Subcutaneous abdominal adipose tissue (tissue), 5 donors: ENCODE results near the gene CACNA2D1.
A peak's percentile ranks its signal among the peaks of the same experiment; 100 is the strongest.

Source experiments
- H3K27ac ChIP-seq: one replicate; pipeline ENCODE4 v1.7.0; 2013; ENCODE audit warnings: low read depth, mild to moderate bottlenecking, inconsistent platforms, low read length, moderate library complexity
- H3K27me3 ChIP-seq, 5 donors: one replicate each; pipeline ENCODE4 v1.7.0; 2013; ENCODE audit warnings: low read length in 5 of 5, inconsistent platforms in 1 of 5; ENCODE audit not compliant: control insufficient read depth in 5 of 5, insufficient read depth in 4 of 5
- H3K36me3 ChIP-seq, 5 donors: one replicate each; pipeline ENCODE4 v1.7.0; 2013; ENCODE audit warnings: low read length in 5 of 5; ENCODE audit not compliant: control insufficient read depth in 5 of 5, insufficient read depth in 5 of 5
- H3K4me1 ChIP-seq, 5 donors: one replicate each; pipeline ENCODE4 v1.7.0; 2013; ENCODE audit warnings: low read length in 5 of 5, mild to moderate bottlenecking in 3 of 5, moderate library complexity in 1 of 5; ENCODE audit not compliant: control insufficient read depth in 5 of 5, insufficient read depth in 5 of 5
- H3K4me3 ChIP-seq, 5 donors: one replicate each; pipeline ENCODE4 v1.7.0; 2013; ENCODE audit warnings: low read length in 5 of 5, low read depth in 1 of 5
- H3K9ac ChIP-seq, 5 donors: one replicate each; pipeline ENCODE4 v1.7.0; 2013; ENCODE audit warnings: low read length in 5 of 5, mild to moderate bottlenecking in 4 of 5, moderate library complexity in 3 of 5
- H3K9me3 ChIP-seq, 5 donors: one replicate each; pipeline ENCODE4 v1.7.0; 2013; ENCODE audit warnings: low read length in 5 of 5; ENCODE audit not compliant: control insufficient read depth in 5 of 5
- donor health status: healthy.
- donor health status: healthy.
- donor health status: healthy.
- donor health status: healthy.
- donor health status: healthy.

The CACNA2D1 gene

DNA sequence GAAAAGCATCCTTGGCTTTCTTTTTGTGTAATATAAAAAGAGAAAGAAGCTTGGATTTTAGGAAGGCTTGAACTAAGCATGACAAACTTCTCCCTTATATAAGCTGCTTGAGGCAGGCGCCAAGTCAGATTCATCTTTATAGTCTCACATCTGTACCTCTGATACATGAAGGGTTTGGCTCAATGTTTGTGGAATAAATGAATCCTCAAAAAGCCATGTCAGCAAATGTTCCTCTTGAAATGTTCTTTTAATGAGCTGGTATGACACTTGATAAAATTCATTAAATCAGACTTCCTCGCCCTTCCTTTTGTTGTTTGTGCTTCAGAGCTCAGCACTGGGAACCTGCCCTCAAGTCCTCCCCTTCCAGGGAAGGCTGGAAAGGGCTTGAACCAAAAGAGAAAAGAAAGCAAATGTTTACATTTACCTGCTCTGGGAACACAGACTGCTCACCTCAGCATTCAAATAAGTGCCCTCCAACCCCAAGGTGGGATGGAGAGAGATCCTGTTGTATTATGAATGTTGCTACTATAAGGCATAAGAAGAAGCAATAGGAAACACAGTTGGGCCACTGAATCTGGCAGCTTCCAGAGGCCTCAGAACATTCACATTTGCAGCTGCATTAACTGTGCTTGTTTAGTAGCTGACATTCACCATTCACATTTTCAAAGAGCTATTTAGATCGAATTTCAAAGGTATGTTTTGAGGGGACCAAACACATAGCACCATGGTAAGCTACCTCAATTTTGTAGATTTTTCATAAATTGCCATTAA, 212.6 kb downstream of the CACNA2D1 start:
- Histone ChIP-seq H3K9ac (no peak overlapping the region), H3K27ac (peak overlapping the region; percentile 13), H3K4me3 (no peak overlapping the region), H3K9me3 (peaks cover 0 to 3% (median 0%) of the 10 kb centered on the region in 5 donors), H3K27me3 (no peaks in the 10 kb centered on the region), H3K4me1 (peaks cover 0 to 24% (median 11%) of the 10 kb centered on the region in 5 donors), H3K36me3 (no peaks in the 10 kb centered on the region)

DNA sequence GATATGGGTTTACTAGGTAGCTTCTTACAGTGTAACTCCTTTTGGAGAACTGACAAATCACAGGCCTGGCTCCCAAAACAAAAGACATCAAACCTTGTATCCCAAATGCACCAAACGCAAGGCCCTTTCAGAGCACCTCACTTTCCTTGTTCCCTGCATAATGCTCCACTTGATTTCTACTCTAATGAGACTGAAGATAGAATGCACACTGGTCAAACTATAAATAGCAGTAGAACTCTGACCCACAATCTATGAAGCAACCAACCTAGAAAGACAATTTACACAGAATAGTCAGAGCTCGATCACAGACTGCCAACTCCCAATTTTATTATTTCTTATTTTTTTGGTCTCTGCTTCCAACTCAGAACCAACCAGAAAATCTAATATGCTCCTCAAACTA, 214.4 kb downstream of the CACNA2D1 start:
- Histone ChIP-seq H3K9me3 (peaks cover 0 to 3% (median 0%) of the 10 kb centered on the region in 5 donors), H3K9ac (peak overlapping the region in 2 of 5 donors; percentile 69 to 71), H3K27ac (peak overlapping the region; percentile 77)

DNA sequence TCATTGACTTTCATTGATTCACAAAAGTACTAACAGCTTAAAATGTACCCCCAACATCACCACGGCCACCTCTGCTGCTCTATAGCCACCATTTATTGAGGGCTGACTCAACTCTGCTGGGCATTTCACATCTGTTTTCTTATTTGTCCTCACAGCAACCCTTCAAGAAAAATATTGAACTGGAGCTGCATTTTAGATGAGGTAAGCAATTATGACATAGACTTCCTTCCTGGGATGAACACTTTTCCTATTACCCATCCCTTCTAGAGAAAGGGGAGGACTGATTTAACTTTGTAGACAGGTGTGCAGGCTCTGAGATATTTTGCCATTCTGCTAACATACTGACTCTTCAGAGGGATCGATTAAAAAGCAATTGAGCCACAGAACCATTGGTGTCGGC, 217.4 kb downstream of the CACNA2D1 start:
- peaks cover 0 to 3% (median 0%) of the 10 kb centered on the region in 5 donors for H3K9me3 ChIP-seq
- H3K4me1 ChIP-seq = peaks cover 0 to 15% (median 11%) of the 10 kb centered on the region in 5 donors
- H3K36me3 ChIP-seq = no peaks in the 10 kb centered on the region
- no peak overlapping the region for H3K9ac ChIP-seq
- H3K27me3 ChIP-seq = no peaks in the 10 kb centered on the region
- H3K4me3 ChIP-seq = no peak overlapping the region
- H3K27ac ChIP-seq = no peak overlapping the region

More for the DNA sequence above, 214.4 kb downstream of the CACNA2D1 start:
- peak overlapping the region in 1 of 5 donors; percentile 23 for H3K4me3 ChIP-seq
- H3K27me3 ChIP-seq = no peaks in the 10 kb centered on the region
- peaks cover 0 to 20% (median 11%) of the 10 kb centered on the region in 5 donors for H3K4me1 ChIP-seq
- H3K36me3 ChIP-seq = no peaks in the 10 kb centered on the region

DNA sequence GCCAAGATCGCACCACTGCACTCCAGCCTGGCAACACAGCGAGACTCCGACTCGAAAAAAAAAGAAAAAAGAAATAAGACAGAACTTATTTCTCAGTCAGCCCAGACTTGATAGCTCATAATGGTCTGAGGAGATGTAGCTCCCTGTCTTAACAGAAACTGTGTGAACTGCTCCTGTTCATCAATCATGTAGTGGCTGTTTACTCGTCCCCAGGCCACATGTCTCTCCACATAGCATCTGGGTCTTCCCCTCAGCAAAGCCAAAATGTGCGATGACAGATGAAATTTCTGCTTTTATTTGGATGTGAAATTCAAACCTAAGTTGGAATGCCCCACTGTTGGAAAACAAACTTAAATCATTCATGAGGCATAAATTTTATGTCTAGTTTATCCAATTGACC, 219.0 kb downstream of the CACNA2D1 start:
- Histone ChIP-seq H3K9ac (no peak overlapping the region), H3K36me3 (no peaks in the 10 kb centered on the region), H3K4me1 (peaks cover 0 to 13% (median 6%) of the 10 kb centered on the region in 5 donors), H3K27me3 (no peaks in the 10 kb centered on the region), H3K27ac (no peak overlapping the region), H3K9me3 (peaks cover 0 to 3% (median 0%) of the 10 kb centered on the region in 5 donors), H3K4me3 (no peak overlapping the region)

DNA sequence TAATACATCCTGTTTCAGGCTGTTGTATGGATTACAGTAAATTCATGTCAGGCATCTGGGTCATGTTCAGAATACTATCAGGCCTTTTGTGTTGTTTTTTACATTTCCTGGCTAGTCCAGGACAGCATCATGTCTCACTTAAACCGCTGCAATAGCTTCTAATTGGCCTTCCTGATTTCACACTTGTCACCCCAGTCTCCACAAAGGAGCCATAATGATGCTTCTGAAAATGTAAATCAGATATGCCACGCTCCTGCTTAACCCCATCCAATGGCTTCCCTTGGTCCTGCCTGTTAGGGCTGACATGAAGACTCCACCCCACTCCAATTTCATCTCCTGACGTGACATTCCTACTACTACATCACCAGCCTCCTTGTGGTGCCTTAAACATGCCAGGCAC, 220.0 kb downstream of the CACNA2D1 start:
- no peak overlapping the region for H3K4me3 ChIP-seq
- peaks cover 0 to 3% (median 0%) of the 10 kb centered on the region in 5 donors for H3K9me3 ChIP-seq
- no peak overlapping the region for H3K9ac ChIP-seq
- no peaks in the 10 kb centered on the region for H3K27me3 ChIP-seq
- H3K36me3 ChIP-seq = no peaks in the 10 kb centered on the region
- H3K27ac ChIP-seq = no peak overlapping the region
- H3K4me1 ChIP-seq = peaks cover 0 to 4% (median 0%) of the 10 kb centered on the region in 5 donors

DNA sequence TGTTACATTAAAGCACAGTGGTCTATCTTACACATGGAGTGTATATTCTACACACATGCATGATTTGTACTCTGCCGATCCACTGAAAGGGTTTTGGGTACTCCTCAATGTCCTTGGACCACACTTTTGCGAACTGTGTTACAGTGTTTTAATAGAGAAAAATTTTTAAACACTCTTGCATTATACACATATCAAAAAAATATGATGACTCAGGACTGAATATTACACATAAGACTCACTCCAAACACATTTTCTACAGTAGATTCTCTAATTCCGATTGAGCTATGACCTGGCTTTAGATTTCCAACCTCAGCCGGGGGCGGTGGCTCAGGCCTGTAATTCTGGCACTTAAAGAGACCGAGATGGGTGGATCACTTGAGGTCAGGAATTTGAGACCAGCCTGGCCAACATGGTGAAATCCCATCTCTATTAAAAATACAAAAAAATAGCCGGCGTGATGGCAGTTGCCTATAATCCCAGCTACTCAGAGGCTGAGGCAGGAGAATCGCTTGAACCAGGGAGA, 222.4 kb downstream of the CACNA2D1 start:
- Histone ChIP-seq H3K27ac (no peak overlapping the region), H3K27me3 (no peaks in the 10 kb centered on the region), H3K4me3 (no peak overlapping the region), H3K4me1 (peaks cover 0 to 4% (median 0%) of the 10 kb centered on the region in 5 donors), H3K36me3 (no peaks in the 10 kb centered on the region), H3K9me3 (no peaks in the 10 kb centered on the region), H3K9ac (no peak overlapping the region)

DNA sequence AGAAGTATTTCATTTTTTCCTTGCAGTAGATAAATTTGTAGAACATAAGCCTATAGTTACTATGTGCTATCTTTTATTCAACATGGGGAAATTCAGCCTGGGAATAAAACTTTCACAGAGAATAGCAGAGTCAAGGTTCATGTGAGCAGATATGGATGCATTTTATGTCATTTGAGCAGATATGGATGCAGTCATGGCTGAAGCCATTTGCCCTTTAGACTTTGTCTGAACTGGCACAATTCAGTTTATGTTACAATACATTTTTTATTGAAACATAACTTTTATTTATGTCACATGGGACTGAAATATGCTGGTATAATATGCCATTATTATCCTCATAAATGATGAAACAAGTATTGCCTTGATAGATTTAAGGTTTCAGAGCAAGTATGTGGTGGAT, 231.1 kb downstream of the CACNA2D1 start:
- H3K4me1 ChIP-seq = peaks cover 0 to 13% (median 5%) of the 10 kb centered on the region in 5 donors
- H3K4me3 ChIP-seq = peak overlapping the region in 1 of 5 donors; percentile 42
- H3K27ac ChIP-seq = no peak overlapping the region
- H3K36me3 ChIP-seq = no peaks in the 10 kb centered on the region
- H3K27me3 ChIP-seq = no peaks in the 10 kb centered on the region
- no peak overlapping the region for H3K9ac ChIP-seq
- H3K9me3 ChIP-seq = peaks cover 0 to 13% (median 4%) of the 10 kb centered on the region in 5 donors

DNA sequence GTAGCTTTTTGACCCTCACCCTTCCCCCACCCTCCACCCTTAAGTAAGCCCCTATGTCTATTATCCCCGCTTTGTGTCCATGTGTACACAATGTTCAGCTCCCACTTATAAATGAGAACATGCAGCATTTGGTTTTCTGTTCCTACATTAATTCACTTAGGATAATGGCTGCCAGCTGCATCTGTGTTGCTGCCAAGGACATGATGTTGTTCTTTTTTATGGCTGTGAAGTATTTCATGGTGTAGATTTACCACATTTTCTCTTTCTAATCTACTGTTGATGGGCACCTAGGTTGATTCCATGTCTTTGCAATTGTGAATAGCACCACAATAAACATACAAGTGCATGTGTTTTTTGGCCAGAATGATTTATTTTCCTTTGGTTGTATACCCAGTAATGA, 232.2 kb downstream of the CACNA2D1 start:
- H3K27ac ChIP-seq = peak overlapping the region; percentile 93
- H3K4me3 ChIP-seq = peak overlapping the region in 1 of 5 donors; percentile 10
- H3K36me3 ChIP-seq = no peaks in the 10 kb centered on the region
- H3K9ac ChIP-seq = peak overlapping the region in 2 of 5 donors; percentile 45 to 83
- peaks cover 0 to 13% (median 4%) of the 10 kb centered on the region in 5 donors for H3K9me3 ChIP-seq
- H3K4me1 ChIP-seq = peaks cover 0 to 13% (median 7%) of the 10 kb centered on the region in 5 donors
- no peaks in the 10 kb centered on the region for H3K27me3 ChIP-seq

DNA sequence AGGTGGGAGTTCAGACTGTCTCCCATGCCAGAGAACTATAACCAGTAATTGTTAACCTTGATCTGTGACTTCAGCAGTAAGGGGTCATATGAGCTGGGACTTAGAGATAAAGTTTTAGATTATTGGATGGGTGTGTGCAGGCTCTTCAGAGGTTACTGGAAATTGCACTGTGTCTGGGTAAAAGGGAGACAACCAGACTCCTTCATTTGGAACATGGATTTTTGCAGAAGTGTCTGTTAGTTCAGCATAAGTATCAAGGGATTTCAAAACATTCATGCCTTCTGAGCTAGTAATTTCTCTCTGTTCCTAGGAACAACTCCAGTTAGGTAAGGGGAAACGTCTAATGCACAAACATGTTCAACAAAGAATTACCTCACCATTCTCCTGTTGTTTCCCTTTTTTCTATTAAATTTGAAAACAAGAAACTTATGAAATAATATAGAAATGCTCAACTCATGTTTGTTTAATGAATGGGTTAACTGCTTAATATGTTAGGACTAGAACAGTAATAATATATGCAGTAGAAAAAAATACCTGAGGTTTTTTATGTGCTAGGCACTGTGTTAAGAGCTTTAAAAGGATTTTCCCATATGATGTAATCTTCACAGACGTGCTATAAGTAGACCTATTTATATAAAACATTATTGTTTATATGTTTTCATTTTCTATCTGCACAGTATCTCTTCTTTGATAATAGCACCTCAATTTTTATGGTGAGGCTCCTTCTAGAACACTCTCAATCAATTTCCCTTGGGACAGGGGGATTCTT, 233.0 kb downstream of the CACNA2D1 start:
- no peaks in the 10 kb centered on the region for H3K36me3 ChIP-seq
- H3K9ac ChIP-seq = peak overlapping the region in 3 of 5 donors; percentile 8 to 85 (median 45)
- no peaks in the 10 kb centered on the region for H3K27me3 ChIP-seq
- peaks cover 0 to 13% (median 4%) of the 10 kb centered on the region in 5 donors for H3K9me3 ChIP-seq
- peaks cover 0 to 13% (median 7%) of the 10 kb centered on the region in 5 donors for H3K4me1 ChIP-seq
- H3K27ac ChIP-seq = peak overlapping the region; percentile 93
- peak overlapping the region in 1 of 5 donors; percentile 4 for H3K4me3 ChIP-seq
